GM21723 (cell line): ENCODE data around the gene NR3C2.

Source experiments
- ATAC-seq: cut with Tn5 transposase; IDR thresholded peaks from one replicate; pipeline ENCODE4 v1.9.1; 2021; ENCODE audit warnings: mild to moderate bottlenecking, moderate library complexity; ENCODE audit not compliant: unreplicated experiment

Gene NR3C2

GRCh38 chr4:148059617-148060180 is 382.5 kb downstream of the NR3C2 start:
- ATAC-seq, result no peak

GRCh38 chr4:148057984-148058859 is 384.0 kb downstream of the NR3C2 start:
- ATAC-seq, result no peak

GRCh38 chr4:148057516-148057915 is 384.7 kb downstream of the NR3C2 start:
- peak; percentile 47 for ATAC-seq

- peak; percentile 88 for ATAC-seq
These were observed 385.3 kb downstream of the NR3C2 start for GRCh38 chr4:148056879-148057278.

- no peak for ATAC-seq
These were observed 386.4 kb downstream of the NR3C2 start for GRCh38 chr4:148055844-148056243.

GRCh38 chr4:148054275-148054674 is 387.9 kb downstream of the NR3C2 start:
- no peak for ATAC-seq

GRCh38 chr4:148053298-148054003 is 388.8 kb downstream of the NR3C2 start:
- no peak for ATAC-seq

- no peak for ATAC-seq
These were observed 389.8 kb downstream of the NR3C2 start for GRCh38 chr4:148052448-148052847.

GRCh38 chr4:148051403-148051802 is 390.8 kb downstream of the NR3C2 start:
- no peak for ATAC-seq

GRCh38 chr4:148048598-148048997 is 393.6 kb downstream of the NR3C2 start:
- no peak for ATAC-seq

- peak; percentile 94 for ATAC-seq
These were observed 397.3 kb downstream of the NR3C2 start for GRCh38 chr4:148044912-148045352.

GRCh38 chr4:148044089-148044911 is 397.9 kb downstream of the NR3C2 start:
- peak; percentile 7 for ATAC-seq

GRCh38 chr4:148041606-148042329 is 400.4 kb downstream of the NR3C2 start:
- ATAC-seq, result no peak

GRCh38 chr4:148034813-148035212 is 407.4 kb downstream of the NR3C2 start:
- ATAC-seq, result no peak

- ATAC-seq, result no peak
These were observed 411.9 kb downstream of the NR3C2 start for GRCh38 chr4:148030193-148030873.

GRCh38 chr4:148029781-148030180 is 412.4 kb downstream of the NR3C2 start:
- no peak for ATAC-seq
